ENCODE measurements around the gene RFX3. TPM values are rescaled to one million over a fixed set of nuclear protein-coding genes. Genes with fewer than 3 reads are reported as not detected.

RFX3 gene
- total RNA-seq, 1 donor from 2014 or later = 39.1 TPM

GRCh38 chr9:3282365-3282764 is 243.4 kb downstream of the RFX3 start:
- no peak for DNase-seq
- ChIA-PET CTCF (interaction anchor here (1.0 kb wide), 1 partner anchor 159 kb away, joined by 3 read pairs; no protein-coding TSS in a partner anchor), POLR2A (no interaction called here)
- Mint-ChIP-seq H3K4me3 (no peak overlapping the region), H3K9me3 (no peaks in the 10 kb centered on the region), H3K27me3 (no peaks in the 10 kb centered on the region), H3K36me3 (ENCODE audit: low read depth) (peaks cover 52% of the 10 kb centered on the region), H3K4me1 (peaks cover 2% of the 10 kb centered on the region), H3K27ac (no peak overlapping the region)
- TF ChIP-seq, protein P1, sequence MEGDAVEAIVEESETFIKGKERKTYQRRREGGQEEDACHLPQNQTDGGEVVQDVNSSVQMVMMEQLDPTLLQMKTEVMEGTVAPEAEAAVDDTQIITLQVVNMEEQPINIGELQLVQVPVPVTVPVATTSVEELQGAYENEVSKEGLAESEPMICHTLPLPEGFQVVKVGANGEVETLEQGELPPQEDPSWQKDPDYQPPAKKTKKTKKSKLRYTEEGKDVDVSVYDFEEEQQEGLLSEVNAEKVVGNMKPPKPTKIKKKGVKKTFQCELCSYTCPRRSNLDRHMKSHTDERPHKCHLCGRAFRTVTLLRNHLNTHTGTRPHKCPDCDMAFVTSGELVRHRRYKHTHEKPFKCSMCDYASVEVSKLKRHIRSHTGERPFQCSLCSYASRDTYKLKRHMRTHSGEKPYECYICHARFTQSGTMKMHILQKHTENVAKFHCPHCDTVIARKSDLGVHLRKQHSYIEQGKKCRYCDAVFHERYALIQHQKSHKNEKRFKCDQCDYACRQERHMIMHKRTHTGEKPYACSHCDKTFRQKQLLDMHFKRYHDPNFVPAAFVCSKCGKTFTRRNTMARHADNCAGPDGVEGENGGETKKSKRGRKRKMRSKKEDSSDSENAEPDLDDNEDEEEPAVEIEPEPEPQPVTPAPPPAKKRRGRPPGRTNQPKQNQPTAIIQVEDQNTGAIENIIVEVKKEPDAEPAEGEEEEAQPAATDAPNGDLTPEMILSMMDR (IDR thresholded peaks at IDR 0.05) = no peak
- intact Hi-C loops (cut with micrococcal nuclease) = no loop called here
- no peak for ATAC-seq (ENCODE audit: low read depth)

GRCh38 chr9:3281399-3281798 is 244.4 kb downstream of the RFX3 start:
- Mint-ChIP-seq H3K36me3 (ENCODE audit: low read depth) (peaks cover 49% of the 10 kb centered on the region), H3K9me3 (no peaks in the 10 kb centered on the region), H3K27ac (no peak overlapping the region), H3K4me1 (peaks cover 4% of the 10 kb centered on the region), H3K27me3 (no peaks in the 10 kb centered on the region), H3K4me3 (no peak overlapping the region)
- TF ChIP-seq, protein P1 (IDR thresholded peaks at IDR 0.05) = no peak
- CTCF ChIA-PET = interaction anchor here (1.0 kb wide), 1 partner anchor 160 kb away, joined by 3 read pairs; no protein-coding TSS in a partner anchor
- POLR2A ChIA-PET = no interaction called here
- no peak for ATAC-seq (ENCODE audit: low read depth)
- no peak for DNase-seq
- intact Hi-C loops (cut with micrococcal nuclease) = loop anchor here (2.0 kb wide), 1 partner anchor 17 kb away; no protein-coding TSS in a partner anchor

GRCh38 chr9:3277200-3277599 is 248.6 kb downstream of the RFX3 start:
- ChIA-PET CTCF (no interaction called here), POLR2A (no interaction called here)
- ATAC-seq (ENCODE audit: low read depth) = no peak
- Mint-ChIP-seq H3K27me3 (no peaks in the 10 kb centered on the region), H3K4me3 (no peak overlapping the region), H3K36me3 (ENCODE audit: low read depth) (peaks cover 47% of the 10 kb centered on the region), H3K4me1 (peaks cover 4% of the 10 kb centered on the region), H3K27ac (no peak overlapping the region), H3K9me3 (no peaks in the 10 kb centered on the region)
- TF ChIP-seq, protein P1 (IDR thresholded peaks at IDR 0.05) = no peak
- intact Hi-C loops (cut with micrococcal nuclease) = no loop called here
- DNase-seq = no peak

GRCh38 chr9:3271581-3271980 is 254.2 kb downstream of the RFX3 start:
- no peak overlapping the region for H3K27ac Mint-ChIP-seq
- ChIA-PET POLR2A (no interaction called here), CTCF (no interaction called here)
- intact Hi-C loops (cut with micrococcal nuclease) = no loop called here
- no peaks in the 10 kb centered on the region for H3K4me1 Mint-ChIP-seq
- no peak overlapping the region for H3K4me3 Mint-ChIP-seq
- H3K27me3 Mint-ChIP-seq = no peaks in the 10 kb centered on the region
- H3K36me3 Mint-ChIP-seq (ENCODE audit: low read depth) = peaks cover 67% of the 10 kb centered on the region
- H3K9me3 Mint-ChIP-seq = no peaks in the 10 kb centered on the region
- no peak for DNase-seq
- TF ChIP-seq, protein P1 (IDR thresholded peaks at IDR 0.05) = no peak
- ATAC-seq (ENCODE audit: low read depth) = no peak

- intact Hi-C loops (cut with micrococcal nuclease) = no loop called here
- Mint-ChIP-seq H3K4me3 (no peak overlapping the region), H3K36me3 (ENCODE audit: low read depth) (peaks cover 63% of the 10 kb centered on the region), H3K4me1 (no peaks in the 10 kb centered on the region), H3K9me3 (no peaks in the 10 kb centered on the region), H3K27me3 (no peaks in the 10 kb centered on the region), H3K27ac (no peak overlapping the region)
- TF ChIP-seq, protein P1 (IDR thresholded peaks at IDR 0.05) = no peak
- POLR2A ChIA-PET = no interaction called here
- DNase-seq (no peak), ATAC-seq (ENCODE audit: low read depth) (no peak)
- CTCF ChIA-PET = no interaction called here
Measured at GRCh38 chr9:3271157-3271556, 254.6 kb downstream of the RFX3 start.

All from activated B cell treated with CpG ODN at 0.5 μM for 24 hours (primary cell).